GM19463 (cell line): ENCODE data around the gene NTNG2.

Experiments used
- ATAC-seq: cut with Tn5 transposase; IDR thresholded peaks from one replicate; pipeline ENCODE4 v1.9.1; 2021; ENCODE audit warnings: mild to moderate bottlenecking, moderate library complexity; ENCODE audit not compliant: unreplicated experiment

NTNG2 gene

DNA sequence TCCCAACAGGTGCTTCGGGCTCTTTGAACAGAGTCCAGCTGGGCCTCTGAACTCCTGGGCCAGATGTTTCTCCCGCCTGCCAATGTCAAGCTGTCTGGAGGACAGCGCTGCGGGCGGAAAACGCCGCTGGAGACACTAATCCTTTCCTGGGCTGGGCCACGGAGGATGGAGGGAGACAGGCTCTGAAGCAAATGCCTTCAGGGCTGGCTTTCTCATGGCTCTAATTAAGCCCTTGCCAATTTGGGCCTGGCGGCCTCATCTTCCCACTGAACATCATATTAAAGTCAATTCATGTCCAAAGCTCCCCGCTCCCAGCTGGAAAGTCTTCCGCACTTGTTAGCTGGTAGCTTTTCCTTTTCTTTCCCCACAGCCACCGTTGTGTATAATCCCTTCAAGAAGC is 72.7 kb downstream of the NTNG2 start:
- ATAC-seq, result no peak

DNA sequence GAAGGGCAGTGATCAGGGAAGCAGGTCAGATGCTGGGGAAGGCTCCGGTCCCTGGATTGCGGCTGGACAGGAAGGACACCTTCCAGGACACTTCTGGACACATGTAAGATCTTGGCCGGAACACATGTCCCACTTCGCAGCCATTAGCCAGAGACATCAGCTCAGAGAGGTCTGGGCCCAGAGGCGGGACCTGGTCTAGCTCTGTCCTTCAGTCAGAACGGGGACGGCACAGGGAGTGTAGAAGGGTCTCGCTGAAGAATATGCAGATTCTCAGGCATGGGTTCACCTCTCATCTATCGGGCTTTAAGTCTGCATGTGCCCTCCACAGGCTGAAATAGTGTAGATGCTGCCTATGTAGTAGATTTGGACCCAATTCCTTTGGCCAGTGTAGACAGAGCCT is 73.3 kb downstream of the NTNG2 start:
- ATAC-seq, result no peak

DNA sequence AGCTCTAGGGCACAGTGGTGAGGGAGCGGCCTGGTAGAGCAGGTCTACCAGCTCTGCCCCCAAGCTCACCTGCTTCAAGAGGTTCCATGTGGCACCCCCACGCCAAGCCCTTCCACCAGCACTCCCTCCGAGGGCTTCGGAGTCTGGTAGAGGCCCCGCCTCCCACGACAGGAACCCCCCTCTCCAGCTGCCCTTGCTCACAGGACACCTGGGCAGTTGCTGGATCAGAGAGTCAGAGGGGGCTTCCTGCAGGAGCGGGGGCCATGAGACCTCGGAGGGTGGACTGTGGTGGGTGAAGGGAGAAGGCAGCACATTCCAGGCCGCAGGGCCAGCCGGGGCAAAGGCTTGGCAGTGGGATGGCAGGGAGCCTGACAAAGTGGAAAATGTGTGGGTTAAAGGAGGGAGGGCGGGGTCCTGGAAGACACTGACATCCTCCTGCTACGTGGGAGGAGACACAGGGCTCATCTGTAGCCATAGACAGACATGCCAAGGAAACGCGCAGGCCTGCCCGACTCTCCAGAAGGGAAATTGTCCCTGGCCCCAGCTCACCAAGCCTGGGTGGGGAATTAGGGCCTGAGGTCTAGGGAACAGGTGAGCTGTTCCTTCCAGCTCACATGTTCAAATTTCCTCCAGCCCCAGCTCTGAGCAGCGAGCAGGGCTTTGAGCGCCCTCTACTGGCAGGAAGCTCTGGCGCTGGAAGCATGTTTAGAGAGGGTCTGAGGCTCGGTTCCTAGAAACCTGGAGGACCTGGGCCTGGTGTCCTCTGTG is 74.2 kb downstream of the NTNG2 start:
- ATAC-seq, result no peak

DNA sequence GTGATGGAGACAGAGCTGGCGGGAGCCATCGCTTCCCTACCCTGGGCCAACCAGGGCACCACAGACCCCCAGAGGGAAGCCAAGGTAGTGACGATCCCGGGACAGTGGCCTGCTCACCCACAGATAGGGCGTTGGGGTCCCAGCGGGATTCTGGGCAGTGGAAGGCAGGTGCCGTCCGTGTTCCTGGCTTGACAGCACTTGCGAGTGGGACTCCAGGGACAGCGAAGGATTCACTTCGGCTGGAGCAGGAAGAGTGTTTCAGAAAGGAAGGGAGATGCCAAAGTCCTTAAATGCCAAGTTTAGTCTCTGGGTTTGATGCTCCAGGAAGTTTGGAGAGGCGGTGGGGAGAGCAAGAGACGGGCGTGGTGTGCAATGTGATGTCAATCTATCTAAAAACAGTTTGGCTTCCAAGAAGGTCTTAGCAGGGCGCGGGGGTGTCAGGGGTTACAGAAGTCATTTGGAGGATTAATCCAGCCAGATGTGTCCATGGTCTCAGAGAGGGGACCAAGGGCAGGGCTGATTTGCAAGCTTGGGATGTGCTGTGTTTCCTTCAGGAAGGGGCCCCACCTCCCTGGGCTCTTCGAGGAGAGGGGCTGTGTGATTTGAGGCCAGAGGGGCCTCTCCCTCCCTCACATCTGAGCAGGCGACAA is 74.9 kb downstream of the NTNG2 start:
- no peak for ATAC-seq

DNA sequence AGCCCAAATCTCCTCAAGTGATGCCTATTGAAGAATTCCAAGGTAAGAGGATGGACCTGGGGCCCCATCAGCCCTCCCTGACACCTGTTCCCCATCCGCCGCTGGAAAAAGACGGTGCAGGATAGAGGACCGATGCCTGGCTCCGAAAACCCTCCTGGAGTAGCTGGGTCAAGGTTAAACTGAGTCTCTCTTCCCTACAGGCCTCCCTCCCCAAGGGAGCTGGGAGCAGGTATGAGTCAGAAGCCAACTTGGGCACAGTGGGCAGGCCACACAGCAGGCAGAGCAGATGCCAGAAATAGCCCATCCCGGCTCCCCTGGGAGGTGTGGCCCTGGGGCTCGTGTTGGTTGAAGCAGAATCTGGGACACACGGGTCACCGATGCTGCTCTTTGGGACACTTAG is 75.6 kb downstream of the NTNG2 start:
- ATAC-seq, result no peak

DNA sequence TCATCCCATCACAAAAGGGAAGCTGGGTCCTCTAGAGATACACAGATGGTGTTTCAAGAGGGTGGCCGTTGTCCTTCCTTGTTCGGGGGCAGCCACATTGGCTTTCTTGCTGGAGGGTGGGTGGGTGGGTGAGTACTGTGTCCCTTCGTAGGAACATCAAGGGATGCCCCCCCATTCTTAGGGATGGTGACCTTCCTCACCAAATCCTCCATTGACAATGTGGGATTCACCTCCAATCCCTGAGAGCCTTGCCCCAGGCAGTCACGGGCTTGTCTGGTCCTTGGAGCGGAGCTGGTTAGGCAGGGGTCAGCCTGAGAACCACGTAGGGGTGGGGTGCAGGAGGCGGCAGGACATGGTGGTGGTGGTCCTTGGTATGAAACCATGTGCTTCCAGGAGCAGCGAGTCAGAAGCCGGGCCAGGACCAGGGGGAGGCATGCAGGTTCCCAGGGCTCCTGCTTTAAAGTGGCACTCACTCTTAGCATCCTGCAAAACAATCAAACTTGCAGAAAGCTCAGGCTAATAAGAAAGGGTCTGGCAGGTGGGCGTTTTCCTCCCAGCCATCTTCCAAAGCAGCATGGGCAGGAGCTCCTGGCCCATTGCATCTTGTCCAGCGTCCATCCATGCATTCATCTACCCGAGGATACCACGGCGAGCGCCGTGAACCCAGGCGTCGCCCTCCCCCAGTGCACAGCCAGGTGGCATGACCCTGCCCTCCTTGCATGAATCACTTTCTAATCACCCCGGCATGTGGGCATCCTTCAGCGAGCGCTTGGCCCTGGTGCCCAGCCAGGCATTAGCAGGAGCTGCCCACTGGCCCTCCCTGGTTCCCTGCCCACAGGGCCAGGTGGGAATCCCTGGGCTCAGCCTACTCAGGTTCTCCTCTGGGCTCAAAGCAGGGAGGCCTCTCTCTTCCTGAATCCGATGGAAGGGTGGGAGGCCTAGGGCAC is 76.4 kb downstream of the NTNG2 start:
- ATAC-seq, result no peak

DNA sequence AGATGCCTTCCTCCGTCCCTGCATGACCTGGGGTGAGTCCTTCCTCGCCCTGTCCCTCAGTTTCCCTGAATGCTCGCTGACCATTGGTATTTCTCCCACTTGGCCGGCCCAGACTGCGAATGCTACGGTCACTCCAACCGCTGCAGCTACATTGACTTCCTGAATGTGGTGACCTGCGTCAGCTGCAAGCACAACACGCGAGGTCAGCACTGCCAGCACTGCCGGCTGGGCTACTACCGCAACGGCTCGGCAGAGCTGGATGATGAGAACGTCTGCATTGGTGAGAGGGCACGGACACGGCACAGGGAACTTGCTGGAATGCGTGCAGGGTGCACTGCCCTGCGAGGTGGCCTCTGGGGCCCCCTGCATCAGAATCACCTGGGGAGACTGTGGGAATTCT is 77.1 kb downstream of the NTNG2 start:
- no peak for ATAC-seq

DNA sequence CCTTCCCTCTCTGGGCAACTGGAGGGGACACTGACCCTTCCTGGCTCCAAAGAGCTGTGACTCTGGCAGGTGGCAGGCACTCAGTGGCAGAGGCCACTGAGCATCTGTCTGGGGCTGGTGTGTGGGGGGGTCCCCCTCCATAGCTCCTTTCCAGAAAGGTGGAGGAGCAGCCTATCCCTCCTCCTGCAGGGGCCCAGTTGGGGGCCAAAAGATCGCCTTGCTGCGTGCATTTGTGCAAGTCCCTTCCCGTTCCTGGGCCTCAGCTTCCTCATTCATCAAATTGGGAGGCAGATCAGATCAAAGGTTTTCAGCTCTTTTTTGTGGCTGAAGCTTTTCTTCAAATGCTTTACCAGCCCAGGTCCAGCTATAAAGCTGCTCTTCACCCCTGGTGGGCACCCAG is 77.7 kb downstream of the NTNG2 start:
- ATAC-seq, result no peak

DNA sequence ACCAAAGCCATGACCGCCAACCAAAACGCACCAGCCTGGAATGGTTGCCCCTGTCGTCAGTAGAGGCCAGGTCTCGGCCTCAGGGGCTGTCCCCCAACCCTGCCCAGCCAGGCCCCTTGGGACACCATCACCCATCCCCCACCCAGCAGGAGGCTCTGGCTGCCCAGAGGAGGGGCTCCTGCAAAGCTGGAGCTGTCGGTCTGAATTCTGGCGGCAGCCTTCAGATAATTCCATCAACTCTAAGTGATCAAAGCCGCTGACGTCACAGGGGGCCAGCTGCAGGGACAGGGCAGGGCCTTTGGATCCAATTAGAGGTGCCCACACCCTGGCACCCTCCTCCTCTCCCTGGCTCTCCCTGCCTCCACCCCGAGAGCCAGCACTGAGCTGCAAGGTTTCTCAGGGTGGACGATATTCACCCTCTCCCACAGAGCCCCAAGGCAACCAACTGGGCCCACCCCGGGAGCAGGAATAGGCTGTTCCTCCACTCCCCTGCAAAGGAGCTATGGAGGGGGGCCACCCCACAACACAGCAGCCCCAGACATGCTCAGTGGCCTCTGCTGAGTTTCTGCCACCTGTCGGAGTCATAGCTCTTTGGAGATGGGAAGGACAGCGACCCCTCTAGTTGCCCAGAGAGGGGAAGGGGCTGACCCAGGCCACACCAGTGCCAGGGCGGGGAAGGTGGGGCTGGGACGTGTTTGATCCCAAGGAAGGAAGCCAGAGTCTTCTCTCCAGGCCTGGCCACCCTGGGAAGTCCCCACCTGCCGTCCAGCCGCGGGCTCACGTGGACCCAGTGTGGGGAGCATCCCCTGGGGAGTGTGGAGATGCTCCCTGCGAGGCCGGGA is 78.4 kb downstream of the NTNG2 start:
- ATAC-seq, result no peak

DNA sequence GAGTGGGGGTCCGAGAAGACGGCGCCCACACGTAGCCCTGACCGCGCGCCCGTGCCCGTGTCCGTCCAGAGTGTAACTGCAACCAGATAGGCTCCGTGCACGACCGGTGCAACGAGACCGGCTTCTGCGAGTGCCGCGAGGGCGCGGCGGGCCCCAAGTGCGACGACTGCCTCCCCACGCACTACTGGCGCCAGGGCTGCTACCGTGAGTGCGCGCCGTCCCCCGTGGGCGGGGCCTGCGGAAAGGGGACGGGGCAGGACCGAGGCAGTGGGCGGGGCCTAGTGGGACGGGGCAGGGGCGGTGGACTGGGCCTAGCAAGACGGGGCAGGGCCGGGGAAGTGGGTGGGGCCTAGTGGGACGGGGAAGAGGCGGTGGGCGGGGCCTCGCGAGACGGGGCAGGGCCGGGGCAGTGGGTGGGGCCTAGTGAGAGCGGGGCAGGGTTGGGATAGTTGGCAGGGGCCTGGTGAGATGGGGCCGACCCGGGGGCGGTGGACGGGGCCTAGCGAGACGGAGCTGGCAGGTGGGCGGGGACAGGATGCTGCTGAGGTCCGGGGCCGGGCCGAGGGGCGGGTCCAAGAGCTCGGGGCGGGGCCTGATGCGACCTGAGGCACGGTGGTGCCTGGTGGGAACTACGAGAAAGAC is 79.1 kb downstream of the NTNG2 start:
- ATAC-seq, result peak; percentile 71

DNA sequence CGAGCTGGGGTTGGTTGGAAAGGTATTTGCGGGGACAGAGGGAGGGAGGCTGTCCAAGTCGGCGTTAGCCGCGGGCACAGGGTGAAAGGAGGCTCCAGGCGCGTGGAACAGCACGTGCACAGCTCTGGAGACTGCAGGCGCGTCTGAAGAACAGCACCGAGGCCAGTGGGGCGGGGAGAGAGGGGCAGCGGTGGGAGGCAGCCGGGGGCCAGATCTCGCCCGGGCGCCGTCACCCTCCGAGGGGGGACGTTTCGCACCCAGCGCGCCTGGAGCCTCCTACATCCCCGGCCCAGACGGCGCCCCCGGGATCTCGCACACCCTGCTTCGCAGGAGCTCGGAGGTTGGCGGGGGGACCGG is 79.6 kb downstream of the NTNG2 start:
- ATAC-seq, result peak; percentile 5

DNA sequence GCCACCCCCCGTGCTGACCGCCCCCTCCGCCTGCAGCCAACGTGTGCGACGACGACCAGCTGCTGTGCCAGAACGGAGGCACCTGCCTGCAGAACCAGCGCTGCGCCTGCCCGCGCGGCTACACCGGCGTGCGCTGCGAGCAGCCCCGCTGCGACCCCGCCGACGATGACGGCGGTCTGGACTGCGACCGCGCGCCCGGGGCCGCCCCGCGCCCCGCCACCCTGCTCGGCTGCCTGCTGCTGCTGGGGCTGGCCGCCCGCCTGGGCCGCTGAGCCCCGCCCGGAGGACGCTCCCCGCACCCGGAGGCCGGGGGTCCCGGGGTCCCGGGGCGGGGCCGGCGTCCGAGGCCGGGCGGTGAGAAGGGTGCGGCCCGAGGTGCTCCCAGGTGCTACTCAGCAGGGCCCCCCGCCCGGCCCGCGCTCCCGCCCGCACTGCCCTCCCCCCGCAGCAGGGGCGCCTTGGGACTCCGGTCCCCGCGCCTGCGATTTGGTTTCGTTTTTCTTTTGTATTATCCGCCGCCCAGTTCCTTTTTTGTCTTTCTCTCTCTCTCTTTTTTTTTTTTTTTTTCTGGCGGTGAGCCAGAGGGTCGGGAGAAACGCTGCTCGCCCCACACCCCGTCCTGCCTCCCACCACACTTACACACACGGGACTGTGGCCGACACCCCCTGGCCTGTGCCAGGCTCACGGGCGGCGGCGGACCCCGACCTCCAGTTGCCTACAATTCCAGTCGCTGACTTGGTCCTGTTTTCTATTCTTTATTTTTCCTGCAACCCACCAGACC is 80.2 kb downstream of the NTNG2 start:
- ATAC-seq, result no peak

DNA sequence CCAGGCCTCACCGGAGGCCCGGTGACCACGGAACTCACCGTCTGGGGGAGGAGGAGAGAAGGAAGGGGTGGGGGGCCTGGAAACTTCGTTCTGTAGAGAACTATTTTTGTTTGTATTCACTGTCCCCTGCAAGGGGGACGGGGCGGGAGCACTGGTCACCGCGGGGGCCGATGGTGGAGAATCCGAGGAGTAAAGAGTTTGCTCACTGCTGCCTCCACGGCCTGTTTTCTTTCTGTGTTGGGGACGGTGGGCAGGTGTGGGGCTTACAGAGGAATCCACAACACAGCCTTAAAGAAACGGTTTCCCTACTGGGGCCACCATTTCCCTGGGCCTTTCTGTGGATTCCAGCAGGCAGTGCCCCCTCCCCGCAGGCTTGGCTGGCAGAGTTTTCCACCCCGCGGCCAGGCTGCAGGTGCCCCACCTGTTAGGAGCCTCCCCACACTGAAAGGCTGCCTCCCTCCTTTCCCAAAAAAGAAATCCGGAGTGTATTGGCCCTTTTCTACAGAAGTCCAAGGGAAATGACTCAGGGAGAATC is 80.8 kb downstream of the NTNG2 start:
- ATAC-seq, result no peak

DNA sequence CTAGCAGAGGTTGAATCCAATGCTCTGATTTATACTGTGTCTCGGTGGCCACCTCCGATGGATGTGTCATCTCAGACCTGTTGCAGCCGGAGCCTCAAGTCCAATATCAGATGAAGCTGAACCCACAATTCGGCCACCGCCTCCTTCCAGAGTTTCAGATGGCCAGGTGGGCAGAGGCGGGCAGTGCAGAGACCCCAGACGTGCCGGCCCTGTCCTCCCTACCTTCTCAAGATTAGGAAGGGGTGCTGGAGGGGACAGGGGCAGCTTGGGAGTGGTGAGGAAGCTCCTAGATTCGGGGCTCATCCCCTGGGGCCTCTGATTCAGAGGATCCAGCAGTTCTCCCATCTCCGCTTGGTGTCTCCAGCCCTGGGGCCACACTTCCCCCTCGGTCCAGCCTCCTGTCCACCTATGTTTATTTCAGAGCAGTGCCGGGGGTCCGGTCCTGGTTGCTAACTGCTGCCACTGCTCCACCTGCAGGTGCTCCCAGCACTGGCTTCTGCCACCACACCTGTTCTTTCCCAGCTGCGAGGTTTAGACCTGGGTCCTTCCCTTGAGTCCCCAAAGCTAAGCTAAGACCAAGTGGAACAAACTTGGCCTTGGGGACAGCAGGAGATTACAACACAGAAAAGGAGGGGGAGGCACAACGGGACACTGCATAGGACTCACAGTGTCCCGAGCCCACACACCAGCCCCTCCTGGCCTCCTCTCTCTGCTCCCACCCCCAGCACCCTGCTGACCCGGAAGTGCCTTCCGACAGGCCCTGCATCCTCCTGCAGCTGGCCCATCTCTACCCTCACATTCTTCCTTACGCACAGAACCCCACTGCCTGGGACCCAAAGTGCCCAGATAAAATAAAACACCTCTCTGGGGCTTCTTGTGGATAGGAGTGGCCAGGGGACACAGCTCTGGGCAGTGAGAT is 81.6 kb downstream of the NTNG2 start:
- ATAC-seq, result no peak

DNA sequence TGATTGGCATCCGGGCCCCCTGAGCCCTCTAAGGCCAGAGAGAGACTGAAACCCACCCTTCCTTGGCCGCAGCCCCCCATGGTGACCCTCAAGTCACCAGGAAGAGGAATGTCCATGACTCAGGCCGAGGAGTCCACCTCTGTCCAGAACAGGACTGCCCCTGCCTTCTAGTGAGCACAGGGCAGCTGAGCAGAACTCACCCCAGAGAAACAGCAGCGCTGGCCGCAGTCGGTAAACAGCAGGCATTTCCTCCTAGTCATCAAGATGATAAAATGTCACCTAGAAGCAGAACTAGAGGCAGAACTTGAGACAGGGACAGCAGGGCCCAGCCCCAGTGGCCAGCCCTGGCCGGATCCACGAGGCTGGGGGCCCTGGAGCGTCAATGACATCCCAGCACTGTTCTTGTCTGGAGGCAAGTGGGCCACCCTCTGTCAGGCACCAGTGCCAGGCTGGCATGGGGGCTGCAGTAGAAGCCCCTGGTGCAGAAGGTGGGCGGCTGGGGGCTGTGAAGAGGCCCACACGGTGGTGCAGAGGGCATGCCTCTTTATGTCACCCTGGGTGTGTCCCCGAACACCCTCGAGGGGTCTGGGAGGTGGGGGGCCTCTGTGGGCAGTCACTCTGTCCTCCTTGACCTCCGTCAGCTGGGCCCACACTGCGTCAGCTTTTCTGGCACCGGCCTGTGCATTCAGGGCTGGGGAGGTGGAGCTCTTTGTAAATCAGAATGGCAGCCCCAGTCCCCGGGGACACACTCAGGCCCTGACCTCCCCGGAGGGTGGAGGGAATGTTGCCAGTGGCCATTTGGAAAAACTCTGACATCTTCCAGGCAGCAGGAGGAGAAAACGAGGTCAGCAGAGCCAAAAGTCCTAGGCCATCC is 83.0 kb downstream of the NTNG2 start:
- no peak for ATAC-seq

DNA sequence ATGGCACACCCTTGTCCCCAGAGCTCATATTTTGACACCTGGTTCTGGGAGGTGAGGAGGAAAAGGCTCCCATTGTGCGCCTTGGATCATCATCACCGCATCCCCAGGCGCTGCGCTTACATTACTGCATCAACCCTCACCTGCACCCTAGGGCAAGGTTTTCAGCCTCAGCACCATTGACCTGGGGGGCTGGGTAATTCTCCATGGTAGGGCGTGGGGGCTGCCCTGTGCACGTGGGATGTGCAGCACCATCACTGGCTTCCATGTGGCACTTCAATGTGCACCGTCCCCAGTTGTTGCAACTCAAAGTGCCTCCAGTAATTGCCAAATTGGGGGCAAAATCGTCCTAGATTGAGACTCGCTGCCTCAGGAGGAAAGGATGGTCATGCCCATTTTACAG is 83.6 kb downstream of the NTNG2 start:
- ATAC-seq, result no peak

DNA sequence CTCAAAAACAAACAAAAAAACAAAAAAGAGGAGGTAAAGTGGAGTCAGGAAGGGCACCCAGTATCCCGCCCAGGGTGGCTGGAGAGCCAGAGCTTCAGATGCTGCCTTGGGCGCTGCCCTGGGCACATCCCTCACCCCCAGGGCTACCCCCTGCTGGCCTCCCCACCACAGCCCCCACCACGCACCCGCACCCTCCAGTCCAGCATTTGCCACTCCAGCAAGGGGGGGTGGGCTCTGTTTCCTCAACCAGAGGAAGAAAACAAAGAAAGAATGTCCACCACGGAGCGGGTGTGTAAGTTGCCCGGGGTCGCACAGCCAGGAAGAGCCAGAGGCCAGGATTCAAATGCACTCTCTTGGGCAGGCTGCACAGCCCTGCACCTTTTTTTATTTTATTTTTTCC is 86.1 kb downstream of the NTNG2 start:
- no peak for ATAC-seq
